GM12878 (cell line): ENCODE measurements around the gene LRRC56. TPM values are rescaled to one million over a fixed set of nuclear protein-coding genes. Genes with fewer than 3 reads are reported as not detected.

Experiments used
- ATAC-seq: fragments of 200-7000 bp; cut with Tn5 transposase; 3 replicates; pipeline ENCODE4 v1.9.1; 2020; ENCODE audit warnings: mild to moderate bottlenecking, moderate library complexity
- BruUV-seq: library from RNA; stranded (reverse); fragments of 400-500 nt; replicated peaks from 2 replicates; lab custom pipeline; 2021; lab: Mats Ljungman, UMichigan
- CTCF ChIA-PET: fragments of 300-600 bp; sonication (Branson Sonifier 250); formaldehyde crosslinking; extraction: SDS; loops from one replicate; lab custom pipeline; 2021; ENCODE audit warnings: inconsistent platforms; lab: Yijun Ruan, JAX
- POLR2A ChIA-PET: fragments of 350-600 bp; formaldehyde crosslinking; extraction: SDS; loops from one replicate; lab custom pipeline; 2021; ENCODE audit warnings: inconsistent platforms; lab: Charles Lee
- RAD21 ChIA-PET: fragments of 300-600 bp; sonication (Branson Sonifier 250); formaldehyde crosslinking; loops from one replicate; lab custom pipeline; 2023; ENCODE audit warnings: antibody characterized with exemption; ENCODE audit not compliant: unreplicated experiment; lab: Charles Lee
- SMC1A ChIA-PET: fragments of 300-600 bp; sonication (Branson Sonifier 250); formaldehyde crosslinking; loops from one replicate; lab custom pipeline; 2023; ENCODE audit not compliant: unreplicated experiment, uncharacterized antibody; lab: Charles Lee
- DNase-seq: peaks from one replicate; pipeline ENCODE4 v3.0.0-alpha.2; 2011; ENCODE audit warnings: low read depth, low spot score
- FAIRE-seq: peaks from 3 replicates; lab custom pipeline; 2011; peaks lifted over from hg19 to GRCh38; lab: Jason Lieb, UNC
- H2AFZ ChIP-seq: 2 replicates; pipeline ENCODE4 v1.6.0; 2011; ENCODE audit warnings: low read depth, low read length, control low read depth; ENCODE audit not compliant: control insufficient read depth
- H3K27ac ChIP-seq: 2 replicates; pipeline ENCODE4 v1.5.1; 2011; ENCODE audit warnings: control low read depth; ENCODE audit not compliant: control insufficient read depth, insufficient read depth
- H3K27me3 ChIP-seq, 2 experiments: replicated peaks in 1 of 2; 2 replicates each; pipeline versions ENCODE4 v1.6.0 to v1.6.1; 2011; ENCODE audit warnings: low read length in 1 of 2; ENCODE audit not compliant: control insufficient read depth in 2 of 2, insufficient read depth in 2 of 2
- H3K36me3 ChIP-seq, 2 experiments: 2 replicates each; pipeline ENCODE4 v1.5.1; 2011; ENCODE audit warnings: low read length in 1 of 2; ENCODE audit not compliant: control insufficient read depth in 2 of 2, insufficient read depth in 2 of 2
- H3K4me1 ChIP-seq: 2 replicates; pipeline ENCODE4 v1.6.1; 2011; ENCODE audit warnings: mild to moderate bottlenecking, low read length, moderate library complexity, mixed read lengths; ENCODE audit not compliant: control insufficient read depth, insufficient read depth
- H3K4me2 ChIP-seq: 2 replicates; pipeline ENCODE4 v1.6.0; 2011; ENCODE audit warnings: control low read depth; ENCODE audit not compliant: control insufficient read depth, insufficient read depth
- H3K4me3 ChIP-seq: fragments of 200-600 bp; sonication (generic); 2 replicates; pipeline ENCODE4 v1.5.1; 2016
- H3K79me2 ChIP-seq: 2 replicates; pipeline ENCODE4 v1.6.0; 2011; ENCODE audit warnings: low read length; ENCODE audit not compliant: control insufficient read depth, insufficient read depth
- H3K9ac ChIP-seq: 2 replicates; pipeline ENCODE4 v1.8.0; 2011; ENCODE audit warnings: low read length, control low read depth, mixed read lengths; ENCODE audit not compliant: control insufficient read depth, insufficient read depth
- H3K9me3 ChIP-seq: replicated peaks from 3 replicates; pipeline ENCODE4 v1.5.1; 2011; ENCODE audit warnings: mild to moderate bottlenecking, low read length; ENCODE audit not compliant: control insufficient read depth, insufficient read depth
- H4K20me1 ChIP-seq: 2 replicates; pipeline ENCODE4 v1.6.0; 2011; ENCODE audit not compliant: control insufficient read depth, insufficient read depth
- CREM ChIP-seq: IDR thresholded peaks from 2 replicates; pipeline ENCODE4 v1.6.1; 2014; ENCODE audit warnings: antibody characterized with exemption, low read depth
- EED ChIP-seq: sonication (generic); IDR thresholded peaks from 2 replicates; pipeline ENCODE4 v1.6.1; 2016; ENCODE audit warnings: antibody characterized with exemption, low read depth
- EP300 ChIP-seq, 2 experiments: fragments of 150-350 bp in 1 of 2; IDR thresholded peaks; 2 replicates each; pipeline ENCODE4 v1.6.1; 2011 to 2012; ENCODE audit warnings: low read depth in 2 of 2, low read length in 2 of 2, borderline replicate concordance in 1 of 2, improper control_type of control experiment in 1 of 2, inconsistent platforms in 1 of 2; ENCODE audit not compliant: control insufficient read depth in 1 of 2
- HDGF ChIP-seq: fragments of 450-650 bp; IDR thresholded peaks from 2 replicates; pipeline ENCODE4 v1.6.1; 2016; ENCODE audit warnings: antibody characterized with exemption
- IKZF1 ChIP-seq: fragments of 450-650 bp; conservative IDR thresholded peaks from 2 replicates; pipeline ENCODE4 v1.6.1; 2017; ENCODE audit warnings: antibody characterized with exemption, mild to moderate bottlenecking
- KAT2A ChIP-seq: conservative IDR thresholded peaks from 2 replicates; pipeline ENCODE4 v1.6.1; 2011; ENCODE audit warnings: low read depth, low read length; ENCODE audit not compliant: control insufficient read depth
- MXI1 ChIP-seq: fragments of 150-350 bp; IDR thresholded peaks from 2 replicates; pipeline ENCODE4 v1.6.1; 2011; ENCODE audit warnings: low read depth, mild to moderate bottlenecking, inconsistent platforms, low read length, improper control_type of control experiment
- PML ChIP-seq: IDR thresholded peaks from 2 replicates; pipeline ENCODE4 v1.6.1; 2012; ENCODE audit warnings: low read length, inconsistent platforms
- POLR2AphosphoS5 ChIP-seq: IDR thresholded peaks from 2 replicates; pipeline ENCODE4 v1.6.1; 2011; ENCODE audit warnings: mild to moderate bottlenecking, low read length, inconsistent platforms
- RCOR1 ChIP-seq: conservative IDR thresholded peaks from 2 replicates; pipeline ENCODE4 v1.6.1; 2012; ENCODE audit warnings: low read depth, low read length, improper control_type of control experiment
- SUPT20H ChIP-seq: IDR thresholded peaks from 2 replicates; pipeline ENCODE4 v1.6.1; 2011; ENCODE audit warnings: low read depth, mild to moderate bottlenecking, low read length, moderate library complexity, borderline replicate concordance; ENCODE audit not compliant: control insufficient read depth
- ZNF274 ChIP-seq: IDR thresholded peaks from one replicate; pipeline ENCODE4 v1.8.0; 2011; ENCODE audit not compliant: insufficient read length, insufficient read depth
- WGBS: methylation state at CpG from one replicate; pipeline ENCODE4 v1.1.6; 2016; ENCODE audit warnings: low lambda C conversion rate; ENCODE audit not compliant: insufficient replicate concordance, insufficient coverage; ENCODE audit errors: missing lambda C conversion rate; 5-methylcytosine and 5-hydroxymethylcytosine counted together
- in situ Hi-C: fragments of 300-500 bp; cut with MboI; formaldehyde crosslinking; loops from 9 replicates; pipeline ENCODE4 v1.14.3; 2018; ENCODE audit warnings: mixed read lengths
- intact Hi-C: fragments of 100-400 bp; cut with micrococcal nuclease; formaldehyde crosslinking; loops from one replicate; pipeline ENCODE4 v1.14.2; 2022; ENCODE audit not compliant: unreplicated experiment
- polyA plus RNA-seq, 11 experiments: library from polyadenylated mRNA; depleted of rRNA in 4 of 11; unstranded in 6 of 11; stranded (reverse) in 5 of 11; fragments of >200 nt; fragmentation: Nextera tagmentation in 4 of 11; fragmentation: Illumina TruSeq in 1 of 11; extraction: Ambion mirVana in 4 of 11; extraction: Trizol in 1 of 11; gene quantifications; 1 replicate in 1 of 11; 2 replicates in 10 of 11; pipeline versions ENCODE4 v1.2.1 to v1.2.3, GENCODE V29; 2011 to 2016; ENCODE audit warnings: inconsistent platforms in 2 of 11, missing spikeins in 2 of 11, low read depth in 1 of 11
- total RNA-seq, 4 experiments: library from RNA; depleted of rRNA in 3 of 4; stranded (reverse); fragments of >200 nt in 3 of 4; fragmentation: Illumina TruSeq in 1 of 4; extraction: Trizol in 1 of 4; gene quantifications; 2 replicates each; pipeline versions ENCODE4 v1.2.1 to v1.2.3, GENCODE V29; 2013 to 2021
- TF ChIP-seq, protein P1 (sequence below): IDR thresholded peaks from 2 replicates; pipeline ENCODE4 v1.6.1; 2011; ENCODE audit warnings: borderline replicate concordance, low read depth, mild to moderate bottlenecking, moderate library complexity, mixed read lengths, low read length; ENCODE audit not compliant: insufficient read depth; ENCODE audit errors: extremely low read length
- TF ChIP-seq, protein P2 (sequence below): IDR thresholded peaks from 2 replicates; pipeline ENCODE4 v1.6.1; 2012; ENCODE audit warnings: low read depth, low read length, improper control_type of control experiment
- TF ChIP-seq, protein P3 (sequence below): fragments of 450-650 bp; IDR thresholded peaks from 2 replicates; pipeline ENCODE4 v1.6.1; 2016; ENCODE audit warnings: mild to moderate bottlenecking

Gene LRRC56
- total and polyA plus RNA-seq, 10 of the 15 experiments (the other 5 are each of a cell fraction or from before 2014, with no cell fraction given), result 0.02 to 1.9 (median 0.75) TPM; not detected in 1

DNA sequence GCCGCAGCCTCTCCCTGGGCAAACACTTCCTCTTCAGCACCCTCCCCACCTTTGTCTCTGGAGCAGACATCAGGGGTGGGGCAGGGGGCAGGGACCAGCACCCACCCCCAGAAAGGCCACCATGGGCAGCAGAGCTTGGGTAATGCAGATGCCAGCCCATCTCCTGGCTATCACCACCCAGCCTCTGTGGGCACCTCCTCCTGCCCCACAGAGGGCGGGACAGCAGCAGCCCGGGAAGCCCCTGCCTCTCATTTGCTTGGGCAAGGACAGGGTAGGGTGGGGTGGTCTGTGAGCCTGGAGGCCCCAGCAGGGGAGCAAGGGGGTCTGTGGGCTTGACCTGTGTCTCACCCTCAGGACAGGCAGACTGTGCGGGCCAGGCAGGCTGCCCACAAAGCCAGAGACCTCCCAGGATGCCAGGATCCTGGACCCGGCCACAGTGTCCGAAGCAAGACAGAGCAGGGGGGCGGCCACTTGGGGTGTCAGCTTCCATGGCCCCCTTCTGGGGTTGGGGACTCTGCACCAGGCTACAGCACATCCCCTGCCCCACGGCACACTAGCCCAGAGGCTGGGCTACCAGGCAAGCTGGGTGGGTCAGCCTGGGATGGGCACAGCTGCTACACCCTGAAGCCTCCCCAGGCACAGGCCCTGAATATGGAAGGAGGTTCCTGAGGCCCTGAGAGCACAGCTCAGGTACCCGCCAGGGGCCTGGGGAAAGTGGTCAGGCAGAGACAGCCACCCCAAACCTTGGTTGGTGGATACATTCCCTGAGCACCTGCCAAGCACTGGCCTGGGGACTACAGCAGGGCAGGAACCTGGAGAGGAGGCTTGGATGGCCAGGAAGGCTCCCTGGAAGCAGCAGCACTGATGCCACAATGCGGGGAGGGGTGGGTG is 34.8 kb upstream of the LRRC56 start:
- Histone ChIP-seq H3K36me3 (peaks cover 13 to 37% of the 10 kb centered on the region in 2 experiments), H3K4me3 (no peak overlapping the region), H3K27ac (peak overlapping the region; percentile 56; the same call in 1 of the 2 replicates), H3K9ac (no peak overlapping the region; the same call in 1 of the 2 replicates), H3K27me3 (no peaks in the 10 kb centered on the region)
- no TSS peak for BruUV-seq
- DNase-seq (no peak), ATAC-seq (no peak)
- ChIA-PET SMC1A (interaction anchor here (1.5 kb wide), 1 partner anchor 47 kb away, joined by 4 read pairs; no protein-coding TSS in a partner anchor), RAD21 (no interaction called here)
- intact Hi-C loops, result no loop called here
- TF ChIP-seq IKZF1 (no peak), HDGF (no peak), EP300 (IDR thresholded peaks at IDR 0.05; ENCODE audit: borderline replicate concordance in 1 of 2, control insufficient read depth in 1 of 2, low read depth in 2 of 2, low read length in 2 of 2) (no peak), CREM (no peak), PML (no peak), RCOR1 (no peak), MXI1 (no peak), ZNF274 (no peak), SUPT20H (no peak), POLR2AphosphoS5 (no peak), EED (no peak), KAT2A (no peak)
- TF ChIP-seq, protein P1, sequence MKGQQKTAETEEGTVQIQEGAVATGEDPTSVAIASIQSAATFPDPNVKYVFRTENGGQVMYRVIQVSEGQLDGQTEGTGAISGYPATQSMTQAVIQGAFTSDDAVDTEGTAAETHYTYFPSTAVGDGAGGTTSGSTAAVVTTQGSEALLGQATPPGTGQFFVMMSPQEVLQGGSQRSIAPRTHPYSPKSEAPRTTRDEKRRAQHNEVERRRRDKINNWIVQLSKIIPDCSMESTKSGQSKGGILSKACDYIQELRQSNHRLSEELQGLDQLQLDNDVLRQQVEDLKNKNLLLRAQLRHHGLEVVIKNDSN, result no peak
- TF ChIP-seq, protein P2, sequence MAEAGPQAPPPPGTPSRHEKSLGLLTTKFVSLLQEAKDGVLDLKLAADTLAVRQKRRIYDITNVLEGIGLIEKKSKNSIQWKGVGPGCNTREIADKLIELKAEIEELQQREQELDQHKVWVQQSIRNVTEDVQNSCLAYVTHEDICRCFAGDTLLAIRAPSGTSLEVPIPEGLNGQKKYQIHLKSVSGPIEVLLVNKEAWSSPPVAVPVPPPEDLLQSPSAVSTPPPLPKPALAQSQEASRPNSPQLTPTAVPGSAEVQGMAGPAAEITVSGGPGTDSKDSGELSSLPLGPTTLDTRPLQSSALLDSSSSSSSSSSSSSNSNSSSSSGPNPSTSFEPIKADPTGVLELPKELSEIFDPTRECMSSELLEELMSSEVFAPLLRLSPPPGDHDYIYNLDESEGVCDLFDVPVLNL, result no peak
- TF ChIP-seq, protein P3, sequence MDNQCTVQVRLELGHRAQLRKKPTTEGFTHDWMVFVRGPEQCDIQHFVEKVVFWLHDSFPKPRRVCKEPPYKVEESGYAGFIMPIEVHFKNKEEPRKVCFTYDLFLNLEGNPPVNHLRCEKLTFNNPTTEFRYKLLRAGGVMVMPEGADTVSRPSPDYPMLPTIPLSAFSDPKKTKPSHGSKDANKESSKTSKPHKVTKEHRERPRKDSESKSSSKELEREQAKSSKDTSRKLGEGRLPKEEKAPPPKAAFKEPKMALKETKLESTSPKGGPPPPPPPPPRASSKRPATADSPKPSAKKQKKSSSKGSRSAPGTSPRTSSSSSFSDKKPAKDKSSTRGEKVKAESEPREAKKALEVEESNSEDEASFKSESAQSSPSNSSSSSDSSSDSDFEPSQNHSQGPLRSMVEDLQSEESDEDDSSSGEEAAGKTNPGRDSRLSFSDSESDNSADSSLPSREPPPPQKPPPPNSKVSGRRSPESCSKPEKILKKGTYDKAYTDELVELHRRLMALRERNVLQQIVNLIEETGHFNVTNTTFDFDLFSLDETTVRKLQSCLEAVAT, result no peak
- TF ChIP-seq, all 136 proteins: peak for 0
- FAIRE-seq, result no peak
- WGBS, result 94% methylated on average over 9 of the region's 10 CpGs
- POLR2A ChIA-PET, result interaction anchor here (0.6 to 0.7 kb wide), 2 partner anchors 34 to 66 kb away, joined by 3 to 4 read pairs; partner anchors contain the start of gene HRAS
- H3K79me2 ChIP-seq, result peaks cover 38% of the 10 kb centered on the region
- H3K9me3 ChIP-seq, result no peaks in the 10 kb centered on the region; the same call in 2 of the 3 replicates
- H3K4me2 ChIP-seq, result peak overlapping the region; percentile 99
- H3K4me1 ChIP-seq, result peaks cover 23% of the 10 kb centered on the region
- in situ Hi-C loops, result loop anchor here (5.0 kb wide), 1 partner anchor 50 kb away; the partner anchor contains the start of gene PTDSS2
- CTCF ChIA-PET, result interaction anchor here (1.5 kb wide), 1 partner anchor 17 kb away, joined by 3 read pairs; no protein-coding TSS in a partner anchor
- H4K20me1 ChIP-seq, result no peaks in the 10 kb centered on the region
- no peak overlapping the region for H2AFZ ChIP-seq
